ENCODE results near the gene PSMC5. TPM values are rescaled to one million over a fixed set of nuclear protein-coding genes. Genes with fewer than 3 reads are reported as not detected.
"Not testable (repeated sequence)": the region's sequence is repeated elsewhere in the genome, so short reads cannot be mapped to it uniquely, and the experiment has no call there.

The PSMC5 gene
- total and polyA plus RNA-seq, 5 donors from 2014 or later = 84.8 to 222 (median 154) TPM

DNA sequence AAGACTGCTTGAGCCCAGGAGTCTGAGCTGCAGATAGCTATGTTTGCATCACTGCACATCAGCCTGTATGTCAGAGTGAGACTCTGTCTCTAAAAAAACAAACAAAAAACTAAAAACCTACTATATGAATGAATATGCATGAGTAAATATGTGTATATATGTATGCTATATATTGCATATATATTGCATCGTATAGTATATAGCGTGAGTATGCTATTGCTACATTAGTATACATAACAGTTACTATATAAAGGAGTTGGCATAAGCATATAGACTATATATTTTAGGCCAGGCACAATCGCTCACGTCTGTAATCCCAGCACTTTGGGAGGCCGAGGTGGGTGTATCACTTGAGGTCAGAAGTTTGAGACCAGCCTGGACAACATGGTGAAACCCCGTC lies 37.2 kb upstream of the PSMC5 start:
- Histone ChIP-seq H3K9me3 (ENCODE audit: control insufficient read depth in 2 of 2, low read length in 2 of 2) (no peaks in the 10 kb centered on the region), H3K27me3 (ENCODE audit: control insufficient read depth, insufficient read depth, low read length) (no peaks in the 10 kb centered on the region), H3K36me3 (ENCODE audit: control insufficient read depth, insufficient read depth, low read length) (peaks cover 73% of the 10 kb centered on the region), H3K4me1 (ENCODE audit: control insufficient read depth, insufficient read depth, low read length, poor library complexity, severe bottlenecking) (no peaks in the 10 kb centered on the region), H3K4me3 (ENCODE audit: low read depth, low read length) (no peak overlapping the region), H3K27ac (ENCODE audit: insufficient read depth, low read length, poor library complexity, severe bottlenecking) (no peak overlapping the region)
- no peak overlapping the region for H3K27ac Mint-ChIP-seq
- no peak for DNase-seq
- no peak for ATAC-seq (ENCODE audit: low read depth in 2 of 2)
- H3K9me3 Mint-ChIP-seq = no peaks in the 10 kb centered on the region
- peaks cover 7 to 23% (median 10%) of the 10 kb centered on the region in 4 donors for H3K4me1 Mint-ChIP-seq
- peaks cover 20% of the 10 kb centered on the region for H3K36me3 Mint-ChIP-seq
- peak overlapping the region in 1 of 4 donors; percentile 27 for H3K4me3 Mint-ChIP-seq
- no peaks in the 10 kb centered on the region for H3K27me3 Mint-ChIP-seq

DNA sequence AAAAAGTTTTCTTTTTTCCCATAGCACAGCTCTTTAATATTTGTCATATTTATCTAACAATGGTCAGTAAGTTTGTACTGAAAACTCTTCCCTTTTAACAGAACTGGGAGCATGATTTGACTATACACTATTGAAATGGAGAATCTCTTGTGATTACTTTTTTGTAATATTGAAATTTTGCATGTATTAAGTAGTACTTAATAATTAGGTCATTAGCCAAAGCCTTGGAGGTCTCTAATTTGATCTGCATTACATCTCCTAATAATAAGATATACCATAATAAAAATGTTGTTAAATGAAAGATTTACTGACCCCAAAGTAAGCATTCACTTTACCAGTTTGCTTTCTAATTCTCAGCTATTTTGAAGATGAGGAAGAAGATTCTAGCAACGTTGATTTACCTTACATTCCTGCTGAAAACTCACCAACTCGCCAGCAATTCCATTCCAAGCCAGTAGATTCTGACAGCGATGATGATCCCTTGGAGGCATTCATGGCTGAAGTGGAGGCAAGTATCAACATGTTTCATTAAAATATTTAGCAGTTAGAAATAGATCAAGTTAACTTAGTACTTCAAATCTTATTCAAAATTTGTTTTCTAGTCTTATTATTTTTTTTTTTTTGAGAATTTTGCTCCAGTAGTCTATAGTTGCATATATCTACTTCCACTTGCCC lies 35.0 kb upstream of the PSMC5 start:
- peaks cover 23% of the 10 kb centered on the region for H3K36me3 Mint-ChIP-seq
- H3K27me3 Mint-ChIP-seq = no peaks in the 10 kb centered on the region
- H3K27ac Mint-ChIP-seq = peak overlapping the region in 1 of 3 donors; percentile 14
- Histone ChIP-seq H3K4me3 (ENCODE audit: low read depth, low read length) (no peak overlapping the region), H3K36me3 (ENCODE audit: control insufficient read depth, insufficient read depth, low read length) (peaks cover 80% of the 10 kb centered on the region), H3K27me3 (ENCODE audit: control insufficient read depth, insufficient read depth, low read length) (no peaks in the 10 kb centered on the region), H3K27ac (ENCODE audit: insufficient read depth, low read length, poor library complexity, severe bottlenecking) (no peak overlapping the region), H3K4me1 (ENCODE audit: control insufficient read depth, insufficient read depth, low read length, poor library complexity, severe bottlenecking) (no peaks in the 10 kb centered on the region), H3K9me3 (ENCODE audit: control insufficient read depth in 2 of 2, low read length in 2 of 2) (no peaks in the 10 kb centered on the region)
- ATAC-seq (ENCODE audit: low read depth in 2 of 2) = no peak
- DNase-seq = no peak
- no peak overlapping the region for H3K4me3 Mint-ChIP-seq
- H3K4me1 Mint-ChIP-seq = peaks cover 2 to 14% (median 9%) of the 10 kb centered on the region in 4 donors
- H3K9me3 Mint-ChIP-seq = no peaks in the 10 kb centered on the region

DNA sequence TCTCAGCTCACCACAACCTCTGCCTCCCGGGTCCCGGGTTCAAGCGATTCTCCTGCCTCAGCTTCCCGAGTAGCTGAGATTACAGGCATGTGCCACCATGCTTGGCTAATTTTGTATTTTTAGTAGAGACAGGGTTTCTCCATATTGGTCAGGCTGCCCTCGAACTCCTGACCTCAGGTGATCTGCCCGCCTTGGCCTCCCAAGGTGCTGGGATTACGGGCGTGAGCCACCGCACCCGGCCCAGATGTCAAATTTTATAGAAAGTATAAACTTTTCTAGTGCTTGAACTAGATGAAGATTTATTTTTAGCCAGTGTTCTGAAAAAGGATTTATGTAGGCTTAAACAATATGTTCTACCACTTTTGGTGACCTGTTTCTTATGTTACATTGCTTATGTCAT lies 30.9 kb upstream of the PSMC5 start:
- H3K4me3 Mint-ChIP-seq; H3K27ac ChIP-seq (ENCODE audit: insufficient read depth, low read length, poor library complexity, severe bottlenecking); H3K4me1 ChIP-seq (ENCODE audit: control insufficient read depth, insufficient read depth, low read length, poor library complexity, severe bottlenecking); H3K9me3 Mint-ChIP-seq; ATAC-seq (ENCODE audit: low read depth in 2 of 2); H3K27ac Mint-ChIP-seq; H3K4me3 ChIP-seq (ENCODE audit: low read depth, low read length); H3K27me3 Mint-ChIP-seq; H3K9me3 ChIP-seq (ENCODE audit: control insufficient read depth in 2 of 2, low read length in 2 of 2); H3K27me3 ChIP-seq (ENCODE audit: control insufficient read depth, insufficient read depth, low read length); DNase-seq: not testable (repeated sequence)
- Mint-ChIP-seq H3K4me1 (peaks cover 5 to 12% (median 8%) of the 10 kb centered on the region in 4 donors), H3K36me3 (peaks cover 32% of the 10 kb centered on the region)
- H3K36me3 ChIP-seq (ENCODE audit: control insufficient read depth, insufficient read depth, low read length) = peaks cover 97% of the 10 kb centered on the region

DNA sequence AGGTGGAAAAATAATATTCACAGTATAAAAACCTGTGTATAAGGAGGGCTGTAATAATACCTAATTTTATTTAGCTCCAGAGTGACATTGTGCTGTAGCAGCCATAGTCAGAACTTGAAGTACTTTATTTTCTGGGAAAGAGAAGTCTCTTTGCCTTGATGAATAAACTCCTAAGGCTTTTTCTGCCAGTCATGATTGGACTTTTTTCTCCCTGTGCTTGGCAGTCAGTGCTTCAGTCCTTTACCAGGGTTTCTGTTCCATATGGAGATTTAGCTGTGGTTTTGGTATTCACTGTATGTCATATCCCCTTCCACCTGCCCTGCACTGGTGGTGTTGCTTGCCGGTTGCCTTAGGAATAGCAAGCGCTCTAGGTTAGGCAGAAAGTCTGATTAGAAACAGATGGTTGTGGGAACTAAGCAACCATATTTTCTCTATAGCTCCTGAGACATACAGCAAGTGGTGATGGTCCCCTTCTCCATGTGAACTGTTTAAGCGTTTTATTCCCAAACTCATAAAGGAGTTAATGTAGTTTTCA lies 28.6 kb upstream of the PSMC5 start:
- H3K9me3 ChIP-seq (ENCODE audit: control insufficient read depth in 2 of 2, low read length in 2 of 2) = no peaks in the 10 kb centered on the region
- Mint-ChIP-seq H3K27ac (no peak overlapping the region), H3K27me3 (no peaks in the 10 kb centered on the region), H3K36me3 (peaks cover 28% of the 10 kb centered on the region), H3K4me1 (peaks cover 2 to 6% (median 4%) of the 10 kb centered on the region in 4 donors), H3K4me3 (no peak overlapping the region), H3K9me3 (no peaks in the 10 kb centered on the region)
- no peak overlapping the region for H3K27ac ChIP-seq (ENCODE audit: insufficient read depth, low read length, poor library complexity, severe bottlenecking)
- no peak overlapping the region for H3K4me3 ChIP-seq (ENCODE audit: low read depth, low read length)
- peaks cover 92% of the 10 kb centered on the region for H3K36me3 ChIP-seq (ENCODE audit: control insufficient read depth, insufficient read depth, low read length)
- DNase-seq = no peak
- no peaks in the 10 kb centered on the region for H3K27me3 ChIP-seq (ENCODE audit: control insufficient read depth, insufficient read depth, low read length)
- ATAC-seq (ENCODE audit: low read depth in 2 of 2) = no peak
- no peaks in the 10 kb centered on the region for H3K4me1 ChIP-seq (ENCODE audit: control insufficient read depth, insufficient read depth, low read length, poor library complexity, severe bottlenecking)

DNA sequence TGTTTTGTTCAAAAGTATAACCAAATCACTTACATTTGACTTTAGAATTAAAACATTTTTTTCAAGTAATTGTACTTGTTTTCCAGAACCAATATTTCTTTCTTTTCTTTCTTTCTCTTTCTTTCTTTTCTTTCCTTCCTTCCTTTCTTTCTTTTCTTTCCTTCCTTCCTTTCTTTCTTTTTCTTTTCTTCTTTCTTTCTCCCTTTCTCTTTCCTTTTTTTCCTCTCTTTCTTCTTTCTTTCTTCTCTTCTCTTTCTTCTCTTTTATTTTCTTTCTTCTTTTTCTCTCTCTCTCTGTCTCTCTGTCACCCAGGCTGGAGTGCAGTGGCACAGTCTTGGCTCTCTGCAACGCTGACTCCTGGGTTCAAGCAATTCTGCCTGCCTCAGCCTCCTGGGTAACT lies 26.4 kb upstream of the PSMC5 start:
- ATAC-seq (ENCODE audit: low read depth in 2 of 2) = no peak
- no peaks in the 10 kb centered on the region for H3K9me3 Mint-ChIP-seq
- no peak overlapping the region for H3K4me3 Mint-ChIP-seq
- Histone ChIP-seq H3K27ac (ENCODE audit: insufficient read depth, low read length, poor library complexity, severe bottlenecking) (no peak overlapping the region), H3K36me3 (ENCODE audit: control insufficient read depth, insufficient read depth, low read length) (peaks cover 92% of the 10 kb centered on the region), H3K9me3 (ENCODE audit: control insufficient read depth in 2 of 2, low read length in 2 of 2) (no peaks in the 10 kb centered on the region), H3K4me3 (ENCODE audit: low read depth, low read length) (no peak overlapping the region), H3K4me1 (ENCODE audit: control insufficient read depth, insufficient read depth, low read length, poor library complexity, severe bottlenecking) (no peaks in the 10 kb centered on the region), H3K27me3 (ENCODE audit: control insufficient read depth, insufficient read depth, low read length) (no peaks in the 10 kb centered on the region)
- H3K4me1 Mint-ChIP-seq = peaks cover 5 to 9% (median 7%) of the 10 kb centered on the region in 4 donors
- H3K27ac Mint-ChIP-seq = peak overlapping the region in 1 of 3 donors; percentile 18
- H3K27me3 Mint-ChIP-seq = no peaks in the 10 kb centered on the region
- DNase-seq = no peak
- H3K36me3 Mint-ChIP-seq = peaks cover 34% of the 10 kb centered on the region

DNA sequence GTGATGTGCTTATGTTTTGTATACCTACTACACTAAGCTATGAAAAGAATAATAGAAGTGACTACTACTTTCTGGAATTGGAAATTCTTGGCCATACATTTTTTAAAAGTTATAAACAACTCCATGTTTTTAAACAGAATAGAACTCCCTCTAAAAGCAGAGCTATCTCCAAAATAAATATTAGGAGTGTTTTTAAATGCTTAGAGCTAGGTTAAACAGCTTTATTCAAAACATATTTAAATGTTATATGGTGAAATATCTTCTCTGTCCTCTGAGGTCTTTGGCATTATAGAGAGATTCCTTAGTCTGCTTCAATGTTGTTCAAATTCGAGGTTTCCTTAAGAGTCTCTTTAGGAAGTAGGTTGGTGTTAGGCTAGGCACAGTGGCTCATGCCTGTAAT lies 22.9 kb upstream of the PSMC5 start:
- Histone ChIP-seq H3K36me3 (ENCODE audit: control insufficient read depth, insufficient read depth, low read length) (peaks cover 91% of the 10 kb centered on the region), H3K4me1 (ENCODE audit: control insufficient read depth, insufficient read depth, low read length, poor library complexity, severe bottlenecking) (no peaks in the 10 kb centered on the region), H3K27ac (ENCODE audit: insufficient read depth, low read length, poor library complexity, severe bottlenecking) (no peak overlapping the region), H3K4me3 (ENCODE audit: low read depth, low read length) (no peak overlapping the region), H3K9me3 (ENCODE audit: control insufficient read depth in 2 of 2, low read length in 2 of 2) (no peaks in the 10 kb centered on the region), H3K27me3 (ENCODE audit: control insufficient read depth, insufficient read depth, low read length) (no peaks in the 10 kb centered on the region)
- no peaks in the 10 kb centered on the region for H3K27me3 Mint-ChIP-seq
- peak overlapping the region in 1 of 3 donors; percentile 51 for H3K27ac Mint-ChIP-seq
- H3K9me3 Mint-ChIP-seq = no peaks in the 10 kb centered on the region
- peaks cover 2 to 10% (median 6%) of the 10 kb centered on the region in 4 donors for H3K4me1 Mint-ChIP-seq
- DNase-seq = no peak
- no peak for ATAC-seq (ENCODE audit: low read depth in 2 of 2)
- H3K36me3 Mint-ChIP-seq = peaks cover 44% of the 10 kb centered on the region
- H3K4me3 Mint-ChIP-seq = no peak overlapping the region

DNA sequence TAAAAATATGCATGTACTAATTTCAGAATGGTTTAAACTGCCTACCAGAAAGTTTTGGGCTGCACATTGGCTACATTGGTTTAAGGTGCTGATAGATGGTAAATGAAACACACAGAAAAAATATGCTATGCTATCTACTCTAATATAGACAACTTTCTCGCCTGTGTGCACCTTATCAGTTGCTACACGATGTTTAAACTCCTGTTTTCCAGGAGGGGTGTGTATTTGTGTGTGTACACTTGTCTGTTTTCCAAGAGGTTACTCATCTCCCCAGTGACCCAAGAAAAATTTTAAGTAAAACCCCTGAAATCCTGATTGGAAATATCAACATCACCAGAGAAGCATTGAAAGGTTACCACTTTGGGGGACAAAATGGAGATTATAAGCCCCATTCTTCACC lies 21.6 kb upstream of the PSMC5 start:
- Histone ChIP-seq H3K27ac (ENCODE audit: insufficient read depth, low read length, poor library complexity, severe bottlenecking) (no peak overlapping the region), H3K4me3 (ENCODE audit: low read depth, low read length) (no peak overlapping the region), H3K4me1 (ENCODE audit: control insufficient read depth, insufficient read depth, low read length, poor library complexity, severe bottlenecking) (no peaks in the 10 kb centered on the region), H3K36me3 (ENCODE audit: control insufficient read depth, insufficient read depth, low read length) (peaks cover 91% of the 10 kb centered on the region), H3K27me3 (ENCODE audit: control insufficient read depth, insufficient read depth, low read length) (no peaks in the 10 kb centered on the region), H3K9me3 (ENCODE audit: control insufficient read depth in 2 of 2, low read length in 2 of 2) (no peaks in the 10 kb centered on the region)
- Mint-ChIP-seq H3K27ac (peak overlapping the region in 2 of 3 donors; percentile 7 to 38), H3K9me3 (no peaks in the 10 kb centered on the region), H3K27me3 (no peaks in the 10 kb centered on the region), H3K4me3 (no peak overlapping the region), H3K36me3 (peaks cover 46% of the 10 kb centered on the region), H3K4me1 (peaks cover 2 to 11% (median 6%) of the 10 kb centered on the region in 4 donors)
- DNase-seq = no peak
- no peak for ATAC-seq (ENCODE audit: low read depth in 2 of 2)

DNA sequence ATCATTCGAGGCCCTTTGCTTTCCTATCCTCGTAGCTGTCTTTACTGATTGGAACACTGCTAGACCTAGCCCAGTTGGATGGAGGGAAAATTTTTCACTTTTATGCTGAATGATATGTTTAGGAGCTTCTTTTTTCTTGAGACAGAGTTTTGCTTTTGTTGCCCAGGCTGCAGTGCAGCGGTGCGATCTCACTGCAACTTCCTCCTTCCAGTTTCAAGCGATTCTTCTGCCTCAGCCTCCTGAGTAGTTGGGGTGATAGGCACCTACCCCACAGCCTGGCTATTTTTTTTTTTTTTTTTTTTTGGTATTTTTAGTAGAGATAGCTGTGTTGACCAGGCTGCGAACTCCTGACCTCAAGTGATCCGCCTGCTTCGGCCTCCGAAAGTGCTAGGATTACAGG lies 17.3 kb upstream of the PSMC5 start:
- H3K4me3 Mint-ChIP-seq = no peak overlapping the region
- H3K4me1 Mint-ChIP-seq = peaks cover 0 to 15% (median 4%) of the 10 kb centered on the region in 4 donors
- Histone ChIP-seq H3K27me3 (ENCODE audit: control insufficient read depth, insufficient read depth, low read length) (no peaks in the 10 kb centered on the region), H3K4me1 (ENCODE audit: control insufficient read depth, insufficient read depth, low read length, poor library complexity, severe bottlenecking) (no peaks in the 10 kb centered on the region), H3K4me3 (ENCODE audit: low read depth, low read length) (no peak overlapping the region), H3K27ac (ENCODE audit: insufficient read depth, low read length, poor library complexity, severe bottlenecking) (no peak overlapping the region), H3K9me3 (ENCODE audit: control insufficient read depth in 2 of 2, low read length in 2 of 2) (no peaks in the 10 kb centered on the region), H3K36me3 (ENCODE audit: control insufficient read depth, insufficient read depth, low read length) (peaks cover 98% of the 10 kb centered on the region)
- no peaks in the 10 kb centered on the region for H3K27me3 Mint-ChIP-seq
- ATAC-seq (ENCODE audit: low read depth in 2 of 2) (no peak), DNase-seq (no peak)
- H3K9me3 Mint-ChIP-seq = no peaks in the 10 kb centered on the region
- peak overlapping the region in 1 of 3 donors; percentile 2 for H3K27ac Mint-ChIP-seq
- H3K36me3 Mint-ChIP-seq = peaks cover 63% of the 10 kb centered on the region

Data from CD4-positive, CD25-positive, alpha-beta regulatory T cell (primary cell).